ENCODE results near the gene HSDL2.
"Not testable (repeated sequence)": the region's sequence is repeated elsewhere in the genome, so short reads cannot be mapped to it uniquely, and the experiment has no call there.

HSDL2 gene

GRCh38 chr9:112378328-112379176 is 1.4 kb upstream of the HSDL2 start:
- Mint-ChIP-seq H3K9me3 (no peaks in the 10 kb centered on the region), H3K4me1 (peaks cover 52% of the 10 kb centered on the region), H3K4me3 (peak overlapping the region; percentile 99), H3K27me3 (no peaks in the 10 kb centered on the region), H3K36me3 (peaks cover 1% of the 10 kb centered on the region), H3K27ac (peak overlapping the region; percentile 94)
- no peak for ATAC-seq

- peak; percentile 95 for ATAC-seq
- Mint-ChIP-seq H3K9me3 (no peaks in the 10 kb centered on the region), H3K4me1 (peaks cover 61% of the 10 kb centered on the region), H3K27ac (peak overlapping the region; percentile 94), H3K27me3 (no peaks in the 10 kb centered on the region), H3K4me3 (peak overlapping the region; percentile 99), H3K36me3 (no peaks in the 10 kb centered on the region)
These were observed 469 bp upstream of the HSDL2 start for GRCh38 chr9:112379177-112380101.

- peaks cover 66% of the 10 kb centered on the region for H3K4me1 Mint-ChIP-seq
- ATAC-seq: no peak
These were observed 915 bp downstream of the HSDL2 start for GRCh38 chr9:112380825-112381221.

GRCh38 chr9:112382066-112382465 is 2.2 kb downstream of the HSDL2 start:
- ATAC-seq: no peak
- Mint-ChIP-seq H3K9me3 (no peaks in the 10 kb centered on the region), H3K27ac (peak overlapping the region; percentile 94), H3K36me3 (peaks cover 6% of the 10 kb centered on the region), H3K4me1 (peaks cover 64% of the 10 kb centered on the region), H3K27me3 (no peaks in the 10 kb centered on the region), H3K4me3 (no peak overlapping the region)

More at GRCh38 chr9:112380825-112381221, 915 bp downstream of the HSDL2 start:
- Mint-ChIP-seq H3K9me3 (no peaks in the 10 kb centered on the region), H3K36me3 (no peaks in the 10 kb centered on the region), H3K4me3 (peak overlapping the region; percentile 99), H3K27ac (peak overlapping the region; percentile 94), H3K27me3 (no peaks in the 10 kb centered on the region)

- no peaks in the 10 kb centered on the region for H3K9me3 Mint-ChIP-seq
- no peaks in the 10 kb centered on the region for H3K27me3 Mint-ChIP-seq
- H3K36me3 Mint-ChIP-seq: peaks cover 10% of the 10 kb centered on the region
- H3K4me3 Mint-ChIP-seq: no peak overlapping the region
- H3K4me1 Mint-ChIP-seq: peaks cover 59% of the 10 kb centered on the region
- no peak for ATAC-seq
- peak overlapping the region; percentile 94 for H3K27ac Mint-ChIP-seq
These were observed 2.8 kb downstream of the HSDL2 start for GRCh38 chr9:112382501-112383364.

- H3K4me1 Mint-ChIP-seq: peaks cover 48% of the 10 kb centered on the region
- no peak overlapping the region for H3K27ac Mint-ChIP-seq
- H3K4me3 Mint-ChIP-seq: no peak overlapping the region
- no peak for ATAC-seq
- no peaks in the 10 kb centered on the region for H3K9me3 Mint-ChIP-seq
- no peaks in the 10 kb centered on the region for H3K27me3 Mint-ChIP-seq
- H3K36me3 Mint-ChIP-seq: peaks cover 11% of the 10 kb centered on the region
These were observed 4.3 kb downstream of the HSDL2 start for GRCh38 chr9:112384219-112384618.

GRCh38 chr9:112384690-112385089 is 4.8 kb downstream of the HSDL2 start:
- peaks cover 11% of the 10 kb centered on the region for H3K36me3 Mint-ChIP-seq
- H3K9me3 Mint-ChIP-seq: no peaks in the 10 kb centered on the region
- no peak overlapping the region for H3K4me3 Mint-ChIP-seq
- H3K4me1 Mint-ChIP-seq: peaks cover 48% of the 10 kb centered on the region
- no peak overlapping the region for H3K27ac Mint-ChIP-seq
- no peaks in the 10 kb centered on the region for H3K27me3 Mint-ChIP-seq
- no peak for ATAC-seq

GRCh38 chr9:112387115-112387514 is 7.2 kb downstream of the HSDL2 start:
- Mint-ChIP-seq H3K27ac (no peak overlapping the region), H3K4me1 (peaks cover 30% of the 10 kb centered on the region), H3K4me3 (no peak overlapping the region), H3K36me3 (peaks cover 16% of the 10 kb centered on the region), H3K27me3 (no peaks in the 10 kb centered on the region), H3K9me3 (no peaks in the 10 kb centered on the region)
- ATAC-seq: no peak

- H3K27ac Mint-ChIP-seq, H3K9me3 Mint-ChIP-seq, ATAC-seq, H3K4me1 Mint-ChIP-seq, H3K4me3 Mint-ChIP-seq, H3K27me3 Mint-ChIP-seq: not testable (repeated sequence)
- H3K36me3 Mint-ChIP-seq: peaks cover 27% of the 10 kb centered on the region
These were observed 10.0 kb downstream of the HSDL2 start for GRCh38 chr9:112389897-112390296.

GRCh38 chr9:112391936-112392560 is 12.1 kb downstream of the HSDL2 start:
- H3K36me3 Mint-ChIP-seq: peaks cover 25% of the 10 kb centered on the region
- not testable (repeated sequence) for ATAC-seq, H3K27ac Mint-ChIP-seq, H3K4me3 Mint-ChIP-seq, H3K27me3 Mint-ChIP-seq, H3K9me3 Mint-ChIP-seq, H3K4me1 Mint-ChIP-seq

GRCh38 chr9:112393146-112393545 is 13.2 kb downstream of the HSDL2 start:
- H3K36me3 Mint-ChIP-seq: peaks cover 26% of the 10 kb centered on the region
- H3K4me3 Mint-ChIP-seq, H3K4me1 Mint-ChIP-seq, H3K27me3 Mint-ChIP-seq, ATAC-seq, H3K27ac Mint-ChIP-seq, H3K9me3 Mint-ChIP-seq: not testable (repeated sequence)

GRCh38 chr9:112396416-112396815 is 16.5 kb downstream of the HSDL2 start:
- Mint-ChIP-seq H3K4me3 (no peak overlapping the region), H3K36me3 (peaks cover 38% of the 10 kb centered on the region), H3K4me1 (no peaks in the 10 kb centered on the region), H3K9me3 (peaks cover 14% of the 10 kb centered on the region), H3K27me3 (no peaks in the 10 kb centered on the region), H3K27ac (no peak overlapping the region)
- ATAC-seq: no peak

- no peaks in the 10 kb centered on the region for H3K27me3 Mint-ChIP-seq
- no peaks in the 10 kb centered on the region for H3K4me1 Mint-ChIP-seq
- ATAC-seq: no peak
- H3K27ac Mint-ChIP-seq: no peak overlapping the region
- no peak overlapping the region for H3K4me3 Mint-ChIP-seq
- H3K36me3 Mint-ChIP-seq: peaks cover 35% of the 10 kb centered on the region
- H3K9me3 Mint-ChIP-seq: peaks cover 14% of the 10 kb centered on the region
These were observed 17.0 kb downstream of the HSDL2 start for GRCh38 chr9:112396872-112397271.

GRCh38 chr9:112401175-112401815 is 21.4 kb downstream of the HSDL2 start:
- Mint-ChIP-seq H3K27ac (no peak overlapping the region), H3K4me1 (no peaks in the 10 kb centered on the region), H3K36me3 (peaks cover 38% of the 10 kb centered on the region), H3K4me3 (no peak overlapping the region), H3K27me3 (no peaks in the 10 kb centered on the region), H3K9me3 (peaks cover 14% of the 10 kb centered on the region)
- ATAC-seq: no peak
